ENCODE data around the gene PELI1.

Gene PELI1

DNA sequence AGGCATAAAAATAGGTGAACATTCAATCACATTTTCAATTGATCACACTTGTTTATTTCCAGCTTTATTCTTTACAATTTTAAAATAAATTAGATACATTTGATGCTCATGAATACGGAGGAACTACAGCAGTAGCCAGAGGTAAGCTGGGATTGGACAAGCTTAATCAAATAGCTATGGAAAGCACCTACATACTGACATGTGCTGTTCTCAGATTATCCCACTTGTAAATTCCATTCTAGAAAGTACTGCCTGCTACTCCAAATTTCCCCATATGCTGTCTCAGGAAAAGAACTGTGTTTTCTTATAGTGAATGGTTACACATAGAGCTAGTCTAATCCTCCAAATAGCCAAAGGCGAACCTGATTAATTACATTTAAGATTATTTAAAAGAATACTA lies 24.2 kb downstream of the PELI1 start:
- TF ChIP-seq, protein P1, sequence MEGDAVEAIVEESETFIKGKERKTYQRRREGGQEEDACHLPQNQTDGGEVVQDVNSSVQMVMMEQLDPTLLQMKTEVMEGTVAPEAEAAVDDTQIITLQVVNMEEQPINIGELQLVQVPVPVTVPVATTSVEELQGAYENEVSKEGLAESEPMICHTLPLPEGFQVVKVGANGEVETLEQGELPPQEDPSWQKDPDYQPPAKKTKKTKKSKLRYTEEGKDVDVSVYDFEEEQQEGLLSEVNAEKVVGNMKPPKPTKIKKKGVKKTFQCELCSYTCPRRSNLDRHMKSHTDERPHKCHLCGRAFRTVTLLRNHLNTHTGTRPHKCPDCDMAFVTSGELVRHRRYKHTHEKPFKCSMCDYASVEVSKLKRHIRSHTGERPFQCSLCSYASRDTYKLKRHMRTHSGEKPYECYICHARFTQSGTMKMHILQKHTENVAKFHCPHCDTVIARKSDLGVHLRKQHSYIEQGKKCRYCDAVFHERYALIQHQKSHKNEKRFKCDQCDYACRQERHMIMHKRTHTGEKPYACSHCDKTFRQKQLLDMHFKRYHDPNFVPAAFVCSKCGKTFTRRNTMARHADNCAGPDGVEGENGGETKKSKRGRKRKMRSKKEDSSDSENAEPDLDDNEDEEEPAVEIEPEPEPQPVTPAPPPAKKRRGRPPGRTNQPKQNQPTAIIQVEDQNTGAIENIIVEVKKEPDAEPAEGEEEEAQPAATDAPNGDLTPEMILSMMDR (IDR thresholded peaks at IDR 0.05; ENCODE audit: insufficient read depth, low read length, poor library complexity, severe bottlenecking) = no peak
- Histone ChIP-seq H3K4me3 (replicated peaks; ENCODE audit: low read depth, low read length) (no peak overlapping the region), H3K27me3 (replicated peaks; ENCODE audit: control insufficient read depth, insufficient read depth, low read length) (no peaks in the 10 kb centered on the region), H3K36me3 (ENCODE audit: control insufficient read depth, insufficient read depth, low read length) (no peaks in the 10 kb centered on the region; the same call in 1 of the 2 replicates)
- DNase-seq (ENCODE audit: extremely low read depth, insufficient read length) = no peak

DNA sequence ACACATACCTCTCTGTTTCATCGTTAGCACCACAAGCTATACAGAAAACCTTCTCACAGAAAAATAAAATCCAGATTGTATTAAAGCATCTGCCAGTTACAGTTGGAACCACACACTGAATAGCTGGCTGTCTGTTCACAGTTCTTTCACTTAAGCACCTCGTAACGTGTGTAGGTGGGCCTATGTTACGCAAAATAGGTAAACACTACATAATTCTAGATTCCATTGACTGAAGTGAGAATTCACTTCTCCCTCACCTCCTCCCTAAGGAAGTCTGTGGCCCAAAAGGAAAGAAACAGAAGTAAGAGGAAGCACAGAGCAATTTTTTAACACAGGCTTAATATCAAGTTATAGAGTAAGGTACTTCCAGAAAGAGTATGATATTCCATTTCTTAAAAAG lies 24.9 kb downstream of the PELI1 start:
- DNase-seq (ENCODE audit: extremely low read depth, insufficient read length) = no peak
- Histone ChIP-seq H3K4me3 (replicated peaks; ENCODE audit: low read depth, low read length) (no peak overlapping the region), H3K27me3 (replicated peaks; ENCODE audit: control insufficient read depth, insufficient read depth, low read length) (no peaks in the 10 kb centered on the region), H3K36me3 (ENCODE audit: control insufficient read depth, insufficient read depth, low read length) (no peaks in the 10 kb centered on the region; the same call in 1 of the 2 replicates)
- TF ChIP-seq, protein P1 (IDR thresholded peaks at IDR 0.05; ENCODE audit: insufficient read depth, low read length, poor library complexity, severe bottlenecking) = no peak

DNA sequence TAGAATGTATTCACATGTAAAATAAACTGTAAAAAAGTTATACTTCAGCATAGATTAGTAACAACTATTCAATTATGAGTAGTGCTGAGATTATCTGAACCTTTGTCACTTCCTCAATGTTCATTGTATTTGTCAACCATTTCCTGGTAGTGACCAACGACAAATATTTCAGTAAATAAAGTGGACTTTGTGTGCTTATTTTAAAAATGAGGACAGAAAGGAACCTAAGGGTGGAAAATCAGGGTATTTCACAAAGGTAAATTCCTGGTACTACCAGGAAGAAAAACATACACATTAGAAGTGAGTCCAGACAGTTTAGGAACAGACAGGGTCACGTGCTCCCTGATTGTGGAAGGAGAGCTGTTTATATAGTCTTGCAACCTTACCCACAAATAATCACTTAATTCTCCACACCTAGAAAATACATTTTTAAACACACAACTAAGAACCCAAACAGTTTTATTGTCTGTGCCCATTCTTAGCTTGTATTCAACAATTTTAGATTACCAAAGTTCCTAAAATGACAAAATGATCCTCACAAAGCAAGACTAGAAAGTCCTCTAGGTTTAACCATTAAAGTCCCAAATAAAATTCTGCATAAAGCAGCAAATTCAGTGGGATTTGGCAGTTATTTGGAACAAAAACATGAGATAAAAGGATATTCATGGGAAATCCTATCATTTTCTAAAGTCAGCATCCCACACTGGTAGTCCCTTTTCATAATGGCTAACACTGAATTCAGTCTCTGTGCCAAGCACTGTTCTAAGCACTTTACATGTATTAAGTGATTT lies 28.2 kb downstream of the PELI1 start:
- DNase-seq (ENCODE audit: extremely low read depth, insufficient read length) = no peak
- TF ChIP-seq, protein P1 (IDR thresholded peaks at IDR 0.05; ENCODE audit: insufficient read depth, low read length, poor library complexity, severe bottlenecking) = no peak
- no peak overlapping the region for H3K4me3 ChIP-seq (replicated peaks; ENCODE audit: low read depth, low read length)
- H3K27me3 ChIP-seq (replicated peaks; ENCODE audit: control insufficient read depth, insufficient read depth, low read length) = no peaks in the 10 kb centered on the region
- H3K36me3 ChIP-seq (ENCODE audit: control insufficient read depth, insufficient read depth, low read length) = no peaks in the 10 kb centered on the region; the same call in 1 of the 2 replicates

DNA sequence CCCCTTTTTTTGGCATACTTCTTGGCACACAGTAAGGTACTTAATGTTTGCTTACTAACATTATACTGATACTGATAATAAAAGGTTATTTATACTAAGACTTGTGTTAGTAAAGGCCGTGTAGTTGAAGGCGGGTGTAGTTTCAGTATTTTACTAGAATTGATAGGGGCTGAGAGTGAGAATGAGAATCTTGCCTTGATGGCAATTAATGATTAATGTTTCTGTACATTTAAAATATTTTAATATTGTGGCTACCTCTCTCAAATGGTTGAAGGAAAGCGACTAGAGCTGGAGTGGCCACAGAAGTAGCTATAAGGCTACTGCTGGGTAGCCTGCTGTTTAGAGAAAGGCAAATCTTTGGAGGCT lies 29.3 kb downstream of the PELI1 start:
- Histone ChIP-seq H3K27me3 (replicated peaks; ENCODE audit: control insufficient read depth, insufficient read depth, low read length) (no peaks in the 10 kb centered on the region), H3K36me3 (ENCODE audit: control insufficient read depth, insufficient read depth, low read length) (no peaks in the 10 kb centered on the region), H3K4me3 (replicated peaks; ENCODE audit: low read depth, low read length) (no peak overlapping the region)
- DNase-seq (ENCODE audit: extremely low read depth, insufficient read length) = no peak
- TF ChIP-seq, protein P1 (IDR thresholded peaks at IDR 0.05; ENCODE audit: insufficient read depth, low read length, poor library complexity, severe bottlenecking) = no peak

DNA sequence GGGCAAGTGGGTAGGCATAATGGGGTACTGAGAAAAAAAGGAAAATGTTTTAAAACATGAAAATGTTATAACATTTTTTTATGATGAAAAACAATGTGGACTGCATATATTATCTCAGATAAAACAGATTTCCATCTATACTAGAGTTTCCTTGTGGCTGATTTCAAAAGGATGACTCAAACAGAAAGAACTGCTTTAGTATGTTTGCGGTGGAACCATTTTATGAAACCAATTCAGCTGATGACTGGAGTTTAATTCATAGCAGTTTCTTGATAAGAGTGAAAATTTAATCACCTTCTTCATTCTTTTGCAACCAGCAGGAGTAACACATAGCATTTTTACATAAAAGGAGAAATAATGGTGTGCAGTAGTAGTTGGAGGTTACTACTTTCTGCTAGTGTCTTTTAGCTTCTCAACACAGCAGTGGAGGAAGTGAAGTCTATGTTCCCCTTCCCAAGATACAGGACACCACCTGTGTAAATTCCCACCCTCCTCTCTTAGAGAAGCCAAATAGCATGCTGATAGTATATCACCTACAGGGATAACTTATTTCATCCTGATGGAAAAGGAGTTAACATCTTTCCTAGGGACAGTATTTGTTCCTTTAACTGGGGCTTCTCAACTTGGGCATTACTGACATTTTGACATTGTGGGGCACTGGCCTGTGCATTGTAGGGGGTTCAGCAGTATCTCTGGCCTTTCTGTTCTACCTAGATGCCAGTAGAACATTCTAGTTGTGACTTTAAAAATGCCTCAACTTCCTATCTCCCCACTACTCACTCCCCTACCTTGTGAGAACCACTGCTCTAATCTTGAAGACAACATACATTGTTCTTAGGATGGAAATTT lies 29.9 kb downstream of the PELI1 start:
- peak; percentile 59 for DNase-seq (ENCODE audit: extremely low read depth, insufficient read length)
- Histone ChIP-seq H3K36me3 (ENCODE audit: control insufficient read depth, insufficient read depth, low read length) (no peaks in the 10 kb centered on the region), H3K4me3 (replicated peaks; ENCODE audit: low read depth, low read length) (no peak overlapping the region), H3K27me3 (replicated peaks; ENCODE audit: control insufficient read depth, insufficient read depth, low read length) (no peaks in the 10 kb centered on the region)
- TF ChIP-seq, protein P1 (IDR thresholded peaks at IDR 0.05; ENCODE audit: insufficient read depth, low read length, poor library complexity, severe bottlenecking) = no peak
